Measurements from ENCODE around the gene RAE1. TPM values are rescaled to one million over a fixed set of nuclear protein-coding genes. Genes with fewer than 3 reads are reported as not detected.

Gene RAE1
- total RNA-seq, 1 donor = 24.6 TPM

DNA sequence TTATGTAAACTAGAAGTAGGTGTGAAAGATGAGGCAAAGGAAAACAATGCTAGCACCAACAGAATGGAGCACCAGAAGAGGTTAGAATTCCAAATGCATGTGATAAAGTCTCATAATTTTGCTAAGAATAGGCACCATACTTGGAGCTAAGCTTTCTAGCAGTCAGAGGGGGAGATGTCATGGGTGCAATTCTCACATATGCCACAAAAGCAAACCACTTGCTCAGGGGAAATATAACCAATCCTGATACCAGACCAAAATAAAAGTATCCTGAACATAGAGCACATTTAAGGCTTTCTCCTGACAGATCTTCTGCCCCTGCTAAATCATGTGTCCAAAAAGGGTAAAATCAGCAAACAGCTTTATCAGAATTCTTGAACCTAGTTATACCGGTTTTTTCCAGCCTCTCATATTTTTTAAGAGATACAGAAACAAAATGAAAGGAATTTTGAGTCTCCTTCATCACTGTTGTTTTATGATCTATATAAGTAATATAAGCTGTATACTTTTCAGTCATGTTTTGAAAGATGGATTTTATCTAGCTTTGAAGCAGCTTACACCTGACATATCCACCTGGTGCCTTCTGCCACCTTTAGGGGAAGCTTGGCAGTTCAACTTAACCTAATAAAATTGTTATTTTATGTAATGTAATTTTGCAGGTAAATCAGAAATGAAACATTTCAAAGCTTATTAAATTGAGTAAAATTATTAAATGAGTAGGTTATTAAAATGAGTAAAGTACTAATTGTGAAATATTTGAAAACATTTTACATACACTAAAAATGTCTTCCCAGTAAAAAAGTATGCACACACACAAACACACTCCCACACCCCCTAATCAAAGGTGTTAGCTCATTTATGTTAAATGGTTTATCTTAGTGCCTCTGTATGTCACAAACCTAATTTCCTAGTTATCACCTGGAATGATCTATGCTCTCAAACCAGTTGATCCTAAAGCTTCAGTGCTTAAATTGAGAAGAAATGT lies 18.7 kb upstream of the RAE1 start:
- H3K4me3 ChIP-seq (ENCODE audit: insufficient read depth, low read length) = no peak overlapping the region
- H3K36me3 ChIP-seq (ENCODE audit: insufficient read depth, low read length) = no peaks in the 10 kb centered on the region
- no peak for DNase-seq (ENCODE audit: insufficient read length, low spot score, missing footprints)
- no peaks in the 10 kb centered on the region for H3K4me1 ChIP-seq (ENCODE audit: insufficient read depth, low read length)
- TF ChIP-seq, protein P1, sequence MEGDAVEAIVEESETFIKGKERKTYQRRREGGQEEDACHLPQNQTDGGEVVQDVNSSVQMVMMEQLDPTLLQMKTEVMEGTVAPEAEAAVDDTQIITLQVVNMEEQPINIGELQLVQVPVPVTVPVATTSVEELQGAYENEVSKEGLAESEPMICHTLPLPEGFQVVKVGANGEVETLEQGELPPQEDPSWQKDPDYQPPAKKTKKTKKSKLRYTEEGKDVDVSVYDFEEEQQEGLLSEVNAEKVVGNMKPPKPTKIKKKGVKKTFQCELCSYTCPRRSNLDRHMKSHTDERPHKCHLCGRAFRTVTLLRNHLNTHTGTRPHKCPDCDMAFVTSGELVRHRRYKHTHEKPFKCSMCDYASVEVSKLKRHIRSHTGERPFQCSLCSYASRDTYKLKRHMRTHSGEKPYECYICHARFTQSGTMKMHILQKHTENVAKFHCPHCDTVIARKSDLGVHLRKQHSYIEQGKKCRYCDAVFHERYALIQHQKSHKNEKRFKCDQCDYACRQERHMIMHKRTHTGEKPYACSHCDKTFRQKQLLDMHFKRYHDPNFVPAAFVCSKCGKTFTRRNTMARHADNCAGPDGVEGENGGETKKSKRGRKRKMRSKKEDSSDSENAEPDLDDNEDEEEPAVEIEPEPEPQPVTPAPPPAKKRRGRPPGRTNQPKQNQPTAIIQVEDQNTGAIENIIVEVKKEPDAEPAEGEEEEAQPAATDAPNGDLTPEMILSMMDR (IDR thresholded peaks at IDR 0.05; ENCODE audit: extremely low read depth, low read depth, low read length) = no peak
- H3K27me3 ChIP-seq (ENCODE audit: insufficient read depth, low read length) = peaks cover 5% of the 10 kb centered on the region
- no peaks in the 10 kb centered on the region for H3K79me2 ChIP-seq (ENCODE audit: insufficient read depth, low read length)
- H4K20me1 ChIP-seq (ENCODE audit: insufficient read depth, low read length) = no peaks in the 10 kb centered on the region
- no peak overlapping the region for H3K4me2 ChIP-seq (ENCODE audit: insufficient read depth, low read length)
- H2AFZ ChIP-seq (ENCODE audit: low read length) = no peak overlapping the region
- no peaks in the 10 kb centered on the region for H3K9me3 ChIP-seq (ENCODE audit: low read depth, low read length)
- H3K27ac ChIP-seq (ENCODE audit: low read depth, low read length) = no peak overlapping the region

DNA sequence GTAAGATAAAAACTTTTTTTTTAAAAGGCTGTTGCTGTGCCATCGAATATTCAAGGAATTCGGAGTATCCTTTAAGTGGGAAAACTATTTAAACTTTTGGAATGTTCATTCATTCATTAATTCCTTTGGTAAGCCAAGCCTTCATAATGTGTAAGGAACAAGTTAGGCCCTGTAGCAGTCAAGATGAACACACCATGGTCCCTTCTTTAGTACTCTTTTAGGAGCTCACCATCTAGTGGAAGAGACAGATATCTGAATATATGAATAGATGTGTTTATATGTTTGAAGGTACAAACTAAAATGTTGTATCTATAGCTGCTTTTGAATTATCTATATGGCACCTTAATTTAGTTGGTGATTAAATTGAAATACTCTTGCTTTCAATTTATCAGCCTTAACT lies 15.7 kb upstream of the RAE1 start:
- H3K9me3 ChIP-seq (ENCODE audit: low read depth, low read length) = no peaks in the 10 kb centered on the region
- no peaks in the 10 kb centered on the region for H3K4me1 ChIP-seq (ENCODE audit: insufficient read depth, low read length)
- no peak overlapping the region for H2AFZ ChIP-seq (ENCODE audit: low read length)
- TF ChIP-seq, protein P1 (IDR thresholded peaks at IDR 0.05; ENCODE audit: extremely low read depth, low read depth, low read length) = no peak
- no peak overlapping the region for H3K4me2 ChIP-seq (ENCODE audit: insufficient read depth, low read length)
- H3K4me3 ChIP-seq (ENCODE audit: insufficient read depth, low read length) = no peak overlapping the region
- DNase-seq (ENCODE audit: insufficient read length, low spot score, missing footprints) = no peak
- no peak overlapping the region for H3K27ac ChIP-seq (ENCODE audit: low read depth, low read length)
- peaks cover 5% of the 10 kb centered on the region for H3K27me3 ChIP-seq (ENCODE audit: insufficient read depth, low read length)
- no peaks in the 10 kb centered on the region for H4K20me1 ChIP-seq (ENCODE audit: insufficient read depth, low read length)
- H3K36me3 ChIP-seq (ENCODE audit: insufficient read depth, low read length) = no peaks in the 10 kb centered on the region
- H3K79me2 ChIP-seq (ENCODE audit: insufficient read depth, low read length) = no peaks in the 10 kb centered on the region

DNA sequence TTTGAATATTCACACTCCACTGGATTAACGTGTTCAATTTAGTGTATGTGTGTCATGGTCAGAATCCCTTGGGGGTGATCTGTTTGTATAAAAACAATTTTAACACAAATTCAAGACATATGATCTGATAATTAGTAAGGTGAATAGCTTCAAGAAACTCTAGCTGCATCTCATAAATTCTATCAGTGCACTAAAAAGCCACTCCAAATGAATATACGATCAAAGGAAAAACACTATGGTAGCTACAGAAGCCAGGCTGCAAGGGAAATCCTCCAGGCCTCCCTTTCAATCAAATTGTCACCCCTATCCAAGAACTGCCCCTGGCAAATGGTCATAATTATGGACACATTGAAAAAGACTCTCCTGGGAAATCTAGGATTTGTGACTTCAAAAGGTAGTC lies 9.4 kb upstream of the RAE1 start:
- H2AFZ ChIP-seq (ENCODE audit: low read length) = no peak overlapping the region
- no peaks in the 10 kb centered on the region for H3K4me1 ChIP-seq (ENCODE audit: insufficient read depth, low read length)
- no peak overlapping the region for H3K4me2 ChIP-seq (ENCODE audit: insufficient read depth, low read length)
- H3K27ac ChIP-seq (ENCODE audit: low read depth, low read length) = no peak overlapping the region
- H3K9me3 ChIP-seq (ENCODE audit: low read depth, low read length) = no peaks in the 10 kb centered on the region
- H4K20me1 ChIP-seq (ENCODE audit: insufficient read depth, low read length) = no peaks in the 10 kb centered on the region
- no peak for DNase-seq (ENCODE audit: insufficient read length, low spot score, missing footprints)
- H3K4me3 ChIP-seq (ENCODE audit: insufficient read depth, low read length) = no peak overlapping the region
- no peaks in the 10 kb centered on the region for H3K27me3 ChIP-seq (ENCODE audit: insufficient read depth, low read length)
- H3K79me2 ChIP-seq (ENCODE audit: insufficient read depth, low read length) = no peaks in the 10 kb centered on the region
- no peaks in the 10 kb centered on the region for H3K36me3 ChIP-seq (ENCODE audit: insufficient read depth, low read length)
- TF ChIP-seq, protein P1 (IDR thresholded peaks at IDR 0.05; ENCODE audit: extremely low read depth, low read depth, low read length) = no peak

DNA sequence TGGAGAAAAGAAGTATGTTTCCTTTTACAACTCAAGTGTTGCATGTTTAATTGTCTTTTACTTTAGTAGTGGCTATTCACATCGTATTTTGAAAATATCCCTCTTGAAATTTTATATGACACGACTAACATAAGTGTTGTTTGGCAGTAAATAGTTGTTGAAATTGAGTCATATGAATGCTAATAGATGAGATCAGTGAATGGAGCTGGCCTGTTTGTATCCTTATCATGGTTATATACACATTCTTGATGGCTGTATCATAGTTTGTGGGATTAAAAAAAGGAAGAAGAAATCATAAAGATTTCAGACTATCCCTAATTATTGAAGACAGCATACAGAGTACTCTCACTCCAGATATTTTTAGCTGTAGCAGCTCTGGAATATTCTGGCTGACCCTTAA lies 8.2 kb upstream of the RAE1 start:
- TF ChIP-seq, protein P1 (IDR thresholded peaks at IDR 0.05; ENCODE audit: extremely low read depth, low read depth, low read length) = no peak
- Histone ChIP-seq H3K4me1 (ENCODE audit: insufficient read depth, low read length) (no peaks in the 10 kb centered on the region), H3K9me3 (ENCODE audit: low read depth, low read length) (no peaks in the 10 kb centered on the region), H3K4me3 (ENCODE audit: insufficient read depth, low read length) (no peak overlapping the region), H3K27ac (ENCODE audit: low read depth, low read length) (no peak overlapping the region), H3K36me3 (ENCODE audit: insufficient read depth, low read length) (no peaks in the 10 kb centered on the region), H3K79me2 (ENCODE audit: insufficient read depth, low read length) (no peaks in the 10 kb centered on the region), H3K4me2 (ENCODE audit: insufficient read depth, low read length) (no peak overlapping the region), H2AFZ (ENCODE audit: low read length) (no peak overlapping the region), H3K27me3 (ENCODE audit: insufficient read depth, low read length) (no peaks in the 10 kb centered on the region), H4K20me1 (ENCODE audit: insufficient read depth, low read length) (no peaks in the 10 kb centered on the region)
- no peak for DNase-seq (ENCODE audit: insufficient read length, low spot score, missing footprints)

All from osteoblast (primary cell).